ENCODE data around the gene FHOD3. TPM values are rescaled to one million over a fixed set of nuclear protein-coding genes. Genes with fewer than 3 reads are reported as not detected.

FHOD3 gene
- total RNA-seq, 1 donor from 2014 or later = 347 TPM

DNA sequence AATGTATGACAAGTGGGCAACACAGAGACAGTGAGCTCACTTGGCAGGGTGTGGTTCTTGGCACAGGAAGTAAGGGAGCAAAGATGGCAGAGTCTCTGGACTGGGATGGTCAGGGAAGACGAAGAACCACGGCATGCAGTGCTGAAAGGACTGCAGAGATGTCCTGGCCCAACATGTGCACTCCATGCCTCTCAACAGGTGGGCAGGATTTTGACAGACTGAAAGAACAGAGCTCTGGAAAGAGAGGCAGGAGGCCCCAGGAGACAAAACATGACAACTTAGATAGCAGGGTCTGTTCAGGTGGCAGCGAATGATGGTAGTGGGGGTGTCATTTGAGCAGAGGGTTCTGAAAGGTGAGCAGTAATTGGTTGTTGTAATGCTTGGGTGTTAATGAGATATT is 180.3 kb downstream of the FHOD3 start:
- ATAC-seq (peak; percentile 9), DNase-seq (no peak)
- intact Hi-C loops (cut with micrococcal nuclease) = no loop called here

- no peak for DNase-seq
- no peak for ATAC-seq
- intact Hi-C loops (cut with micrococcal nuclease) = no loop called here
Observed at GRCh38 chr18:36481201-36481657, 183.7 kb downstream of the FHOD3 start.

DNA sequence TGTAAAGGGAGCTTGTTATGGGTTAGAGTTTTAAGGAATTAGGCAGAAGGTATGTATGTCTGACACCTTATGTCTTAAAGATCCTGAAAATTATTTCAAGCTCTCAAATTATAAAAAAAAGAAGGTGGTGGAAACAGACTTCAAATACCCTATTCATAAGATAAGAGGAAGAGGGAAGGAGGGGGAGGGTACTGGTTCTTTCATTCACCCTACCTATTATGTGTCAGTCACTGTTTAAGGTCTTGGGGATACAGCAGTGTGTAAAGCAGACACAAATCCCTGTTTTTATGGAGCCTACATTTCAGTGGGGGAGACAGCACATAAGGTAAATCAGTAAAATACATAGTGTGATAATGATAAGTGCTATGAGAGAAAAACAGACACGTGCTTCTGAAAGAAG is 184.4 kb downstream of the FHOD3 start:
- ATAC-seq (no peak), DNase-seq (no peak)
- intact Hi-C loops (cut with micrococcal nuclease) = no loop called here

DNA sequence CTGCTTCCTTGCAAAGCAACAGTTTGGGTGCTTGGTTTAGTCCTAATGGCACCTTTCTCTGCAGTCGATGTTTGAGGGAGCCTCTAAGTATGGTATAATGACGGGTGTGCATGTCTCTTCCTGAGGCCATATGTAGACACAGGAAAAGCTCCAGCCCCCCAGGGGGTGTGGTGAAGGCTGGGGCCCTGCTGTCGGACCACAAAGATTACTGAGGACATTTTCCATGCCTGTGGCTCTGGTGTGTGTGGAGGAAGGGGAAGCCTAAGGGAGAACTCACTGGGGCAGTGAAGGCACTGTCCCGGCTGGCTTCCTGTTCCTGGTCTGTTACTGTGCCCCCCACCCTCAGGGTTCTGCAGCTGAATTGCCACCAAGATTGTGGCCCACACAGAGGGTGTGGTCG is 187.1 kb downstream of the FHOD3 start:
- no peak for DNase-seq
- intact Hi-C loops (cut with micrococcal nuclease) = no loop called here
- no peak for ATAC-seq

DNA sequence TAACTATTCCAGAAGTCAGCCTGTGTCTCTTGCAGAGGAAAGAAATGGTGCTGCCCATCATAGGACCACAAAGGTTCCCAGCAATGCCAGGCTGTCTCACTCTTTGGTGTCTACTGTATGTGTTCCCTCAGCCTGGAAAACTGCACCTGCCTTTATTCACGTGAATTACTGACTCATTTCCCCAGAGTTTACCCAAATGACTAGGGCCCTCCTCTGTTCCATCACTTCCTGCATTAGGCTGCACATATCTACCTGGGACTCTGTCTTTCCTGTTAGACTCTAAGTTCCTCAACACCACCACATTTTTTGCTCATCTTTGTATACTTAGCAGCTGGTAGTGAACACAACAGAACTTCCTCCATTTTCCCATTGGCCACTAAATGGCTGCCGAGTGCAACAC is 188.3 kb downstream of the FHOD3 start:
- no peak for ATAC-seq
- no peak for DNase-seq
- intact Hi-C loops (cut with micrococcal nuclease) = no loop called here

DNA sequence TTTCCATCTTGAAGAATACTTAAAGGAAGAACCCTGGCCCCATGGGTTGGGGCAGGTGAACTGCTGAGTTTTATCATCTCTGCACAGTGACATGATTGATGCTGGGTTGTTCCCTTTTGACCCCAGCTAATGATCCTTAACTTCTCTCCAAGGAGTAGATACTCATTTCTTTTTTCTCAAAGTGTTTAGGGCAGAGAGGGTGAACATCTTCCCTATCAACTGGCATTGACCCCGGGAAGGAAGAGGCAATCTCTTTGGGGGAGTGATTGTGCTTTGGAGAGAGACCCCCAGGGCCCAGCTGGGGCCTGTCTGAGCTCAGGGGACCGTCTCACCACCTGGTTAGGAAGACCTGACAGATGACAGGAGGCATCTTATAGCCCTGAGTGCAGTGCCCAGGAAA is 190.6 kb downstream of the FHOD3 start:
- ATAC-seq (no peak), DNase-seq (no peak)
- intact Hi-C loops (cut with micrococcal nuclease) = no loop called here

GRCh38 chr18:36490897-36491296 is 193.4 kb downstream of the FHOD3 start:
- no peak for DNase-seq
- intact Hi-C loops (cut with micrococcal nuclease) = no loop called here
- no peak for ATAC-seq

- intact Hi-C loops (cut with micrococcal nuclease) = no loop called here
- DNase-seq (no peak), ATAC-seq (no peak)
Observed at GRCh38 chr18:36492604-36493329, 195.3 kb downstream of the FHOD3 start.

DNA sequence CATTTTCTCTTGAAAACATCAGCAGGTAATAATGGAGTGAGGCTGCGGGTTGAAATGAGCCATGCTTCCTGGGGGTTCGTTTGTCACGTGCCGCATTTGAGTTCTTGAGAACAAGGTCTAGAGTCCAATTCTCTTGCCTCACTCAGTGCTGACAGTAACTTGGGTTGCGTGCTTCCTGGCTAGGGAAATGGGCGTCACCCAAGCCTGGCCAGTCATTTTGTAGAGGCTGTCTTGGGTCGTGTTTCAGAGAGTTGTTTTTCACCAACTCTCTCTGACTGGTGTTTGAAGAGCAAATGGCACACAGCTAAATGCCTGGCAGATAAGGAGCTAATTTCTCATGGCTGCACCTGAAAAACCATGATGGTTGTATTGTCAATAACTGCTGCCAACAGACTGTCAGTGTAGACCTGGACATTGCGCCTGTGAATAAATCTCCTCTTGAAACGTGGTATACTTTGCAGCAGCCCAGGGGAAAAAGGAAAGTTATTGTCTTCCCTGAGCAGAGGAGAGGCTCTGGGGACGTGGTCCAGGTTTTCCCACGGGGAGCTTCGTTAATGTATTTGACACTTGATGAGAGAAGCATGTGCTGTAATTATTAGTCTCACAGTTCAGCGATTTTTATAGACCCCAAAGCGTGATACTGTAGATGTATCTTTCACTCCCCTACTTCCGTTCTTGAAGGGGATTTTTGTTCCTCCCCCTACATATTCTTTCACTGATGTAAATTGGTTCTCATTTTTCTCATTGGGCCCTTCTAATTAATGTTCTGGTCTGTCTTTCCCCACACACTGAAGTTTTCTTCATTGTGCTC is 196.0 kb downstream of the FHOD3 start:
- DNase-seq = peak; percentile 50
- ATAC-seq = peak; percentile 72
- intact Hi-C loops (cut with micrococcal nuclease) = no loop called here

GRCh38 chr18:36494160-36494437 is 196.6 kb downstream of the FHOD3 start:
- intact Hi-C loops (cut with micrococcal nuclease) = no loop called here
- DNase-seq (no peak), ATAC-seq (no peak)

DNA sequence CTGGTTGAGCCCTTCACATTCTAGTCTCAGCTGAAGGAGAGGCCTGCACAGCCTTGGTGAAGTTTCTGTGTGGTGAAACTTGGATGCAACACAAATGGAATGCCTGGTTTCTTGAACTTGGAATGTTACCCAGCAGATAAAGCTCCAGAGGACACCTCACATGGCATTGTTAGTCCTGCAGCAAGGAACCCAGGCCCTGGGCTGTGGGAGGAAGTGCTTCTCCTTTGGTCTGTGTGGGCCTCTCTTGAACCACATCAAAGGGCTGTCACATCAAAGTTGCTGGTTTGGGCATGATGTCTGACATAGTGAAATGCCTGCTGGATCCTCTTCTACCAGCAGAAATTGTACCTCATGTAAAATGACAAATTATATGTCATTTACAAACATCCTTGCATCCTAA is 198.5 kb downstream of the FHOD3 start:
- ATAC-seq (no peak), DNase-seq (no peak)
- intact Hi-C loops (cut with micrococcal nuclease) = no loop called here

GRCh38 chr18:36499938-36500337 is 202.4 kb downstream of the FHOD3 start:
- peak; percentile 13 for ATAC-seq
- intact Hi-C loops (cut with micrococcal nuclease) = no loop called here
- no peak for DNase-seq

- peak; percentile 63 for DNase-seq
- intact Hi-C loops (cut with micrococcal nuclease) = no loop called here
Observed at GRCh38 chr18:36501100-36501499, 203.6 kb downstream of the FHOD3 start.

DNA sequence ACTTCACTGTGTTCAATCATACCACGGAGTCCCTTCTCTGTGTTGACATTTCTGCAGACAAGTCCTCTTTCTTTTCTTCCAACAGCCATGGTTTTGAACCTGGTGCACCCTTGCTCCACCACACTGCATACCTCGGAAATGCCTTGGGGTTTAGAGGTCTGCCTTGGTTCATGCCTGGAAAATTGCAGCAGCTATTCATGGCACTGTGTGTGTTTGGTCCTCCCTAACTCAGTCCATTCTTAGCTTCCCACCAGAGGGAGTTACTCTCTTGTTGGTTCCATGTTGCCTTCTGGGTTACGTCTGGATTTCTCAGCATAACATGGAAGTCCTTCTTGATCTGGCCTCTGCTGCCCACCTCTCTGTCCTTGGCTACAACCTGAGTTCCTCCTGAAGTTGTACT is 206.0 kb downstream of the FHOD3 start:
- intact Hi-C loops (cut with micrococcal nuclease) = no loop called here
- DNase-seq = no peak
- no peak for ATAC-seq

More at GRCh38 chr18:36501100-36501499, 203.6 kb downstream of the FHOD3 start:
- peak; percentile 72 for ATAC-seq

DNA sequence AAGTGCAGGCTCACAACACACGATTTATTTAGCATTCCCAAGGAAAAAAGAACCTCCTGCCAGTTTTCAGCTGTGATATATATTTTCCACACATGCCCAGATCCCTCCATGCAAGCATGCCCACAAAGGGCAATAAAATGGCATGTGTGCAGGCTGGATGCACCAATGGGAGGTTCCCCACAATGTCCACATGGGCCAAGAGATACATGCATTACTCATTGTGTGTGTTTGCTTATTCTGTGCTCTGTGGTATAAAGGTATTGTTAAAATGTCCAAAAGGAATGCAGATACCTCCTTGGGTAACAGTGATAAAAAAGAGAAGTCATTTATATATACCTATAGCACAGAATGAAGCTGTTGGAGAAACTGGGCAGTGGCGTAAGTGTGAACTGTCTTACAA is 207.4 kb downstream of the FHOD3 start:
- ATAC-seq = no peak
- intact Hi-C loops (cut with micrococcal nuclease) = no loop called here
- no peak for DNase-seq

GRCh38 chr18:36505665-36506064 is 208.2 kb downstream of the FHOD3 start:
- ATAC-seq (no peak), DNase-seq (no peak)
- intact Hi-C loops (cut with micrococcal nuclease) = no loop called here

GRCh38 chr18:36509646-36510197 is 212.2 kb downstream of the FHOD3 start:
- ATAC-seq (no peak), DNase-seq (no peak)
- intact Hi-C loops (cut with micrococcal nuclease) = no loop called here

GRCh38 chr18:36511791-36512352 is 214.4 kb downstream of the FHOD3 start:
- DNase-seq (no peak), ATAC-seq (peak; percentile 72)
- intact Hi-C loops (cut with micrococcal nuclease) = no loop called here

- DNase-seq = no peak
- intact Hi-C loops (cut with micrococcal nuclease) = no loop called here
- no peak for ATAC-seq
Observed at GRCh38 chr18:36513556-36513955, 216.0 kb downstream of the FHOD3 start.

GRCh38 chr18:36514778-36515177 is 217.3 kb downstream of the FHOD3 start:
- ATAC-seq = no peak
- no peak for DNase-seq
- intact Hi-C loops (cut with micrococcal nuclease) = no loop called here
